Epithelial cell of esophagus (primary cell): ENCODE results near the gene ACOD1.

Source experiments
- DNase-seq: peaks from one replicate; pipeline ENCODE4 v3.0.0; 2010; ENCODE audit warnings: low read depth
- H3K4me3 ChIP-seq: 2 replicates; pipeline ENCODE4 v1.5.1; 2011; ENCODE audit warnings: mild to moderate bottlenecking, low read length, control low read depth
- CTCF ChIP-seq: IDR thresholded peaks from 2 replicates; pipeline ENCODE4 v1.5.1; 2011; ENCODE audit warnings: low read depth, mild to moderate bottlenecking, low read length, control low read depth, inconsistent platforms; ENCODE audit not compliant: insufficient read depth; ENCODE audit errors: missing control alignments

The ACOD1 gene

GRCh38 chr13:76974618-76974975 is 26.3 kb downstream of the ACOD1 start:
- no peak for TF ChIP-seq CTCF
- no peak overlapping the region for H3K4me3 ChIP-seq
- no peak for DNase-seq

GRCh38 chr13:76975863-76976262 is 27.6 kb downstream of the ACOD1 start:
- TF ChIP-seq CTCF: peak; percentile 7
- DNase-seq: peak; percentile 80

GRCh38 chr13:76976490-76976889 is 28.2 kb downstream of the ACOD1 start:
- H3K4me3 ChIP-seq: no peak overlapping the region
- DNase-seq: peak; percentile 89
- TF ChIP-seq CTCF: no peak

More at GRCh38 chr13:76975863-76976262, 27.6 kb downstream of the ACOD1 start:
- no peak overlapping the region for H3K4me3 ChIP-seq

GRCh38 chr13:76976929-76977328 is 28.6 kb downstream of the ACOD1 start:
- no peak for TF ChIP-seq CTCF
- no peak overlapping the region for H3K4me3 ChIP-seq
- DNase-seq: no peak

- TF ChIP-seq CTCF: peak; percentile 85
- peak overlapping the region; percentile 29 for H3K4me3 ChIP-seq
- peak; percentile 60 for DNase-seq
Observed at GRCh38 chr13:76980075-76980718, 31.9 kb downstream of the ACOD1 start.

GRCh38 chr13:76982061-76982460 is 33.8 kb downstream of the ACOD1 start:
- TF ChIP-seq CTCF: no peak
- no peak overlapping the region for H3K4me3 ChIP-seq
- DNase-seq: no peak

- TF ChIP-seq CTCF: no peak
- no peak overlapping the region for H3K4me3 ChIP-seq
- DNase-seq: no peak
Observed at GRCh38 chr13:76983676-76984075, 35.4 kb downstream of the ACOD1 start.
